HepG2 (cell line): ENCODE results near the gene SDK1. TPM values are rescaled to one million over a fixed set of nuclear protein-coding genes. Genes with fewer than 3 reads are reported as not detected.
A peak's percentile ranks its signal among the peaks of the same experiment; 100 is the strongest.

ENCODE experiments used
- DPF2 ChIP-seq: sonication (generic); formaldehyde crosslinking; IDR thresholded peaks from 2 replicates; pipeline ENCODE4 v1.4.0; 2020; ENCODE audit warnings: mild to moderate bottlenecking, low read depth, missing genetic modification reagents, borderline replicate concordance
- GZF1 ChIP-seq: sonication (generic); formaldehyde crosslinking; IDR thresholded peaks from 2 replicates; pipeline ENCODE4 v1.5.1; 2020; ENCODE audit warnings: mild to moderate bottlenecking, missing genetic modification reagents
- HMGXB3 ChIP-seq: sonication (generic); formaldehyde crosslinking; IDR thresholded peaks from 2 replicates; pipeline ENCODE4 v1.4.0; 2020; ENCODE audit warnings: missing genetic modification reagents, borderline replicate concordance
- JARID2 ChIP-seq: sonication (generic); formaldehyde crosslinking; IDR thresholded peaks from 2 replicates; pipeline ENCODE4 v1.8.1; 2023; ENCODE audit warnings: missing genetic modification reagents, inconsistent platforms; ENCODE audit not compliant: insufficient replicate concordance
- MXD3 ChIP-seq: IDR thresholded peaks from 2 replicates; pipeline ENCODE4 v1.6.1; 2016; ENCODE audit warnings: mild to moderate bottlenecking, missing biosample characterization, missing genetic modification reagents
- NCOA1 ChIP-seq: sonication (generic); formaldehyde crosslinking; IDR thresholded peaks from 2 replicates; pipeline ENCODE4 v1.9.0; 2021; ENCODE audit warnings: missing genetic modification reagents
- SP1 ChIP-seq, 2 experiments: fragments of 450-650 bp in 1 of 2; sonication (generic) in 1 of 2; formaldehyde crosslinking in 1 of 2; IDR thresholded peaks; 2 replicates each; pipeline versions ENCODE4 v1.4.0 to v1.6.1; 2016 to 2020; ENCODE audit warnings: missing genetic modification reagents in 1 of 2
- TFDP1 ChIP-seq: IDR thresholded peaks from 2 replicates; pipeline ENCODE4 v1.6.1; 2016; ENCODE audit warnings: missing compliant biosample characterization, missing genetic modification reagents, borderline replicate concordance
- TFDP2 ChIP-seq: sonication (generic); formaldehyde crosslinking; IDR thresholded peaks from 2 replicates; pipeline ENCODE4 v1.4.0; 2020; ENCODE audit warnings: missing genetic modification reagents
- ZMAT3 ChIP-seq: sonication (generic); formaldehyde crosslinking; conservative IDR thresholded peaks from 2 replicates; pipeline ENCODE4 v1.7.0; 2021; ENCODE audit warnings: missing genetic modification reagents
- ZNF451 ChIP-seq: sonication (generic); formaldehyde crosslinking; IDR thresholded peaks from 2 replicates; pipeline ENCODE4 v1.5.0; 2020; ENCODE audit warnings: mild to moderate bottlenecking, missing genetic modification reagents
- ZNF772 ChIP-seq: sonication (generic); formaldehyde crosslinking; IDR thresholded peaks from 2 replicates; pipeline ENCODE4 v1.5.0; 2020; ENCODE audit warnings: mild to moderate bottlenecking, missing genetic modification reagents
- ZNF841 ChIP-seq: sonication (generic); formaldehyde crosslinking; IDR thresholded peaks from 2 replicates; pipeline ENCODE4 v1.8.1; 2023; ENCODE audit warnings: missing genetic modification reagents, borderline replicate concordance
- ZNF891 ChIP-seq: sonication (generic); formaldehyde crosslinking; IDR thresholded peaks from 2 replicates; pipeline ENCODE4 v1.5.0; 2020; ENCODE audit warnings: mild to moderate bottlenecking, missing genetic modification reagents
- polyA plus RNA-seq, 8 experiments: library from polyadenylated mRNA; depleted of rRNA in 3 of 8; stranded (reverse) in 7 of 8; unstranded in 1 of 8; fragments of >200 nt; fragmentation: Illumina TruSeq in 4 of 8; extraction: Trizol in 4 of 8; gene quantifications; 2 replicates each; pipeline versions ENCODE4 v1.2.1 to v1.2.3, GENCODE V29; 2011 to 2016; ENCODE audit warnings: low read depth in 4 of 8, missing spikeins in 1 of 8, mixed read lengths in 1 of 8; ENCODE audit not compliant: insufficient read depth in 1 of 8
- total RNA-seq, 5 experiments: library from RNA; depleted of rRNA; stranded (reverse); fragments of >200 nt; fragmentation: Illumina TruSeq; extraction: Trizol; gene quantifications; 2 replicates each; pipeline ENCODE4 v1.2.3, GENCODE V29; 2016; ENCODE audit warnings: low read depth in 1 of 5
- TF ChIP-seq, protein P1 (sequence below): sonication (generic); formaldehyde crosslinking; IDR thresholded peaks from 2 replicates; pipeline ENCODE4 v1.5.0; 2020; ENCODE audit warnings: mild to moderate bottlenecking, missing genetic modification reagents
- TF ChIP-seq, protein P2 (sequence below): sonication (generic); formaldehyde crosslinking; conservative IDR thresholded peaks from 2 replicates; pipeline ENCODE4 v1.4.0; 2020; ENCODE audit warnings: missing genetic modification reagents

The SDK1 gene
- total and polyA plus RNA-seq, 2 of the 13 experiments (the other 11 are each of a cell fraction or from before 2014, with no cell fraction given) = 0.35 to 2.4 TPM

DNA sequence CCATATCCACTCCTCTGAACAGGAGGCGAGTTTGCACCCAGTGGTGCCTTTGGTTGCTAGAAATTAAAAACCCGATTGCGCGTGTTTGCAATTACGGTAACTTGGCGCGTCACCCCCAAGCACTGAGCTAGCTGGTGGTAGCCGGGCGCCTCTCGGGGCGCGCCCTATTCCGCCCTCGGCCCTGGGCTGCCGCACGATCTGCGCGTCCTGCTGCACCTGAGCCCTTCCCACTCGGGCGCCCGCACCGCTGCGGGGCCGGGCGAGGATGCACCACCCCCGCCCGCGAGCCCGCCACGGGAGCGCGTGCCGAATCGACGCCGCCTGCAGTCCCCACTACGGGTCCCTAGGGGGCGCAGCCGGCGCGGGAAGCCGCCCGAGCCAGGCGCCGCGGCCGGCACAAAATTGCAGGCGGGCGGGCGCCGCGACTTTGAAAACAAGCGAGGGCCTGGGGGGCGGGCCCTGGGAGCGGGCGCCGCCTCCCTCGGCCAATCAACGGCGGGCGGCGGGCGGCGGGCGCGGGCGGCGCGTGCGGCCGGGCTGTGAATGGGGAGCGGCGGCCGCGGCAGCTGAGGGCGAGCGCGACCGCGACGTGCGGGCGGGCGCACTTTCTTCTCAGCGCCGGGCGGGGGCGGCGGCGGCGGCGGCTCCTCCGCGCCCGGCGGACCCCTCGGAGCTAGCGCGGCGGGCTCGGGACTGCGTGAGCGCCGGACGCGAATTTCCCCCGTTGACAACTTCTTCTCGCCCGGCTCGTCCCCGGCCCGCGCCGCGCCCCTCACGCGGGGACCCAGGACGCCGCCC lies at the start of gene SDK1 (continued):
- TF ChIP-seq TFDP2 (CRISPR knock-in tag) = peak; percentile 85
- no peak for TF ChIP-seq ZNF891
- TF ChIP-seq ZNF772 (CRISPR knock-in tag) = no peak
- TF ChIP-seq ZMAT3 (CRISPR knock-in tag) = peak; percentile 68
- no peak for TF ChIP-seq HMGXB3 (CRISPR knock-in tag)
- TF ChIP-seq, protein P1, sequence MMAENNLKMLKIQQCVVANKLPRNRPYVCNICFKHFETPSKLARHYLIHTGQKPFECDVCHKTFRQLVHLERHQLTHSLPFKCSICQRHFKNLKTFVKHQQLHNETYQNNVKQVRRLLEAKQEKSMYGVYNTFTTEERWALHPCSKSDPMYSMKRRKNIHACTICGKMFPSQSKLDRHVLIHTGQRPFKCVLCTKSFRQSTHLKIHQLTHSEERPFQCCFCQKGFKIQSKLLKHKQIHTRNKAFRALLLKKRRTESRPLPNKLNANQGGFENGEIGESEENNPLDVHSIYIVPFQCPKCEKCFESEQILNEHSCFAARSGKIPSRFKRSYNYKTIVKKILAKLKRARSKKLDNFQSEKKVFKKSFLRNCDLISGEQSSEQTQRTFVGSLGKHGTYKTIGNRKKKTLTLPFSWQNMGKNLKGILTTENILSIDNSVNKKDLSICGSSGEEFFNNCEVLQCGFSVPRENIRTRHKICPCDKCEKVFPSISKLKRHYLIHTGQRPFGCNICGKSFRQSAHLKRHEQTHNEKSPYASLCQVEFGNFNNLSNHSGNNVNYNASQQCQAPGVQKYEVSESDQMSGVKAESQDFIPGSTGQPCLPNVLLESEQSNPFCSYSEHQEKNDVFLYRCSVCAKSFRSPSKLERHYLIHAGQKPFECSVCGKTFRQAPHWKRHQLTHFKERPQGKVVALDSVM (CRISPR knock-in tag) = peak; percentile 32; the same call in 1 of the 2 replicates
- TF ChIP-seq ZNF841 (CRISPR knock-in tag) = no peak
- TF ChIP-seq NCOA1 (CRISPR knock-in tag) = no peak
- no peak for TF ChIP-seq SP1 (IDR thresholded peaks at IDR 0.05)
- TF ChIP-seq SP1 (CRISPR knock-in tag; IDR thresholded peaks at IDR 0.05) = peak; percentile 48; the same call in 1 of the 2 replicates
- TF ChIP-seq ZNF451 (CRISPR knock-in tag) = 0 out of 2 replicates have a peak, but pooled peaks have one; percentile 29
- TF ChIP-seq TFDP1 (CRISPR knock-in tag) = peak; percentile 94
- TF ChIP-seq, protein P2, sequence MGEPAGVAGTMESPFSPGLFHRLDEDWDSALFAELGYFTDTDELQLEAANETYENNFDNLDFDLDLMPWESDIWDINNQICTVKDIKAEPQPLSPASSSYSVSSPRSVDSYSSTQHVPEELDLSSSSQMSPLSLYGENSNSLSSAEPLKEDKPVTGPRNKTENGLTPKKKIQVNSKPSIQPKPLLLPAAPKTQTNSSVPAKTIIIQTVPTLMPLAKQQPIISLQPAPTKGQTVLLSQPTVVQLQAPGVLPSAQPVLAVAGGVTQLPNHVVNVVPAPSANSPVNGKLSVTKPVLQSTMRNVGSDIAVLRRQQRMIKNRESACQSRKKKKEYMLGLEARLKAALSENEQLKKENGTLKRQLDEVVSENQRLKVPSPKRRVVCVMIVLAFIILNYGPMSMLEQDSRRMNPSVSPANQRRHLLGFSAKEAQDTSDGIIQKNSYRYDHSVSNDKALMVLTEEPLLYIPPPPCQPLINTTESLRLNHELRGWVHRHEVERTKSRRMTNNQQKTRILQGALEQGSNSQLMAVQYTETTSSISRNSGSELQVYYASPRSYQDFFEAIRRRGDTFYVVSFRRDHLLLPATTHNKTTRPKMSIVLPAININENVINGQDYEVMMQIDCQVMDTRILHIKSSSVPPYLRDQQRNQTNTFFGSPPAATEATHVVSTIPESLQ (CRISPR knock-in tag) = no peak
- TF ChIP-seq MXD3 (CRISPR knock-in tag) = peak; percentile 47; the same call in 1 of the 2 replicates
- no peak for TF ChIP-seq DPF2 (CRISPR knock-in tag)
- TF ChIP-seq JARID2 = no peak
- TF ChIP-seq GZF1 (CRISPR knock-in tag) = peak; percentile 99
